Ascending aorta (tissue), 2 donors: ENCODE results near the gene ATP11A. TPM values are rescaled to one million over a fixed set of nuclear protein-coding genes. Genes with fewer than 3 reads are reported as not detected.

Experiments
- DNase-seq, 2 donors: peaks; one replicate each; pipeline ENCODE4 v3.0.0-alpha.2; 2019; ENCODE audit warnings: low spot score in 2 of 2
- H3K27ac ChIP-seq, 2 donors: fragments of 200-600 bp; sonication (generic); one replicate each; pipeline ENCODE4 v1.5.1; 2016 to 2017; ENCODE audit warnings: mild to moderate bottlenecking in 1 of 2
- H3K27me3 ChIP-seq: fragments of 200-600 bp; sonication (generic); one replicate; pipeline ENCODE4 v1.5.1; 2017
- H3K36me3 ChIP-seq, 2 donors: fragments of 200-600 bp; sonication (generic); one replicate each; pipeline ENCODE4 v1.5.1; 2016
- H3K4me1 ChIP-seq, 2 donors: fragments of 200-600 bp; sonication (generic); one replicate each; pipeline ENCODE4 v1.5.1; 2016 to 2017; ENCODE audit warnings: mild to moderate bottlenecking in 1 of 2
- H3K4me3 ChIP-seq, 2 donors: fragments of 200-600 bp; sonication (generic); one replicate each; pipeline ENCODE4 v1.5.1; 2016 to 2017; ENCODE audit warnings: mild to moderate bottlenecking in 1 of 2
- H3K9me3 ChIP-seq, 2 donors: fragments of 200-600 bp; sonication (generic); one replicate each; pipeline ENCODE4 v1.5.1; 2016
- CTCF ChIP-seq, 3 experiments: fragments of 200-600 bp in 2 of 3; fragments of 450-650 bp in 1 of 3; sonication (generic) in 2 of 3; IDR thresholded peaks; one replicate each; pipeline ENCODE4 v1.5.1; 2016 to 2019; ENCODE audit warnings: antibody characterized with exemption in 3 of 3, mild to moderate bottlenecking in 1 of 3, moderate library complexity in 1 of 3
- intact Hi-C: fragments of 100-400 bp; cut with DNase I; formaldehyde crosslinking; loops from one replicate; pipeline ENCODE4 v1.15.1; 2023
- total RNA-seq: library from RNA; depleted of rRNA; stranded (reverse); fragments of >200 nt; gene quantifications from one replicate; pipeline ENCODE4 v1.1.0, GENCODE V29; 2016

ATP11A gene
- total RNA-seq, 1 donor from 2014 or later = 50.1 TPM

GRCh38 chr13:112885242-112885781 lies 195.5 kb downstream of the ATP11A start:
- TF ChIP-seq CTCF (IDR thresholded peaks at IDR 0.05) = no peak
- H3K27ac ChIP-seq = no peak overlapping the region
- peak overlapping the region in 1 of 2 donors; percentile 21 for H3K4me3 ChIP-seq
- no peak for DNase-seq
- no peaks in the 10 kb centered on the region for H3K27me3 ChIP-seq
- no peaks in the 10 kb centered on the region for H3K4me1 ChIP-seq
- no peaks in the 10 kb centered on the region for H3K9me3 ChIP-seq
- peaks cover 5 to 19% of the 10 kb centered on the region in 2 donors for H3K36me3 ChIP-seq
- intact Hi-C loops = no loop called here

GRCh38 chr13:112885782-112886268 lies 196.0 kb downstream of the ATP11A start:
- H3K27ac ChIP-seq = no peak overlapping the region

GRCh38 chr13:112887151-112887550 lies 197.3 kb downstream of the ATP11A start:
- no peak for TF ChIP-seq CTCF (IDR thresholded peaks at IDR 0.05)
- Histone ChIP-seq H3K9me3 (no peaks in the 10 kb centered on the region), H3K4me1 (no peaks in the 10 kb centered on the region), H3K27ac (no peak overlapping the region), H3K27me3 (no peaks in the 10 kb centered on the region), H3K4me3 (no peak overlapping the region), H3K36me3 (peaks cover 0 to 9% of the 10 kb centered on the region in 2 donors)
- intact Hi-C loops = no loop called here
- DNase-seq = no peak

More at GRCh38 chr13:112885782-112886268, 196.0 kb downstream of the ATP11A start:
- no peak for TF ChIP-seq CTCF (IDR thresholded peaks at IDR 0.05)
- H3K4me3 ChIP-seq = peak overlapping the region in 1 of 2 donors; percentile 21
- peak in 1 of 2 donors; percentile 73 for DNase-seq
- peaks cover 5 to 15% of the 10 kb centered on the region in 2 donors for H3K36me3 ChIP-seq
- no peaks in the 10 kb centered on the region for H3K4me1 ChIP-seq
- no peaks in the 10 kb centered on the region for H3K9me3 ChIP-seq
- H3K27me3 ChIP-seq = no peaks in the 10 kb centered on the region
- intact Hi-C loops = no loop called here

GRCh38 chr13:112887557-112887991 lies 197.7 kb downstream of the ATP11A start:
- no peaks in the 10 kb centered on the region for H3K27me3 ChIP-seq
- H3K9me3 ChIP-seq = no peaks in the 10 kb centered on the region
- H3K4me3 ChIP-seq = no peak overlapping the region
- H3K36me3 ChIP-seq = peaks cover 0 to 5% of the 10 kb centered on the region in 2 donors
- intact Hi-C loops = no loop called here
- no peak overlapping the region for H3K27ac ChIP-seq
- TF ChIP-seq CTCF (IDR thresholded peaks at IDR 0.05) = no peak
- H3K4me1 ChIP-seq = no peaks in the 10 kb centered on the region
- DNase-seq = no peak

GRCh38 chr13:112888238-112889111 lies 198.6 kb downstream of the ATP11A start:
- Histone ChIP-seq H3K4me3 (no peak overlapping the region), H3K4me1 (no peaks in the 10 kb centered on the region), H3K36me3 (peaks cover 0 to 3% of the 10 kb centered on the region in 2 donors), H3K27ac (no peak overlapping the region), H3K27me3 (no peaks in the 10 kb centered on the region), H3K9me3 (no peaks in the 10 kb centered on the region)
- intact Hi-C loops = no loop called here
- no peak for DNase-seq
- TF ChIP-seq CTCF (IDR thresholded peaks at IDR 0.05) = no peak
